Measurements from ENCODE around the gene AZGP1. TPM values are rescaled to one million over a fixed set of nuclear protein-coding genes. Genes with fewer than 3 reads are reported as not detected.
A peak's percentile ranks its signal among the peaks of the same experiment; 100 is the strongest.

The AZGP1 gene
- total and polyA plus RNA-seq, 2 of the 13 experiments (the other 11 are each of a cell fraction or from before 2014, with no cell fraction given), result 93.8 to 229 TPM

GRCh38 chr7:100003711-100004661 lies 28.2 kb upstream of the AZGP1 start (continued):
- TF ChIP-seq ZSCAN12 (CRISPR knock-in tag; IDR thresholded peaks at IDR 0.05), result no peak
- TF ChIP-seq CREB3 (CRISPR knock-in tag; IDR thresholded peaks at IDR 0.05), result no peak
- TF ChIP-seq ZNF34 (CRISPR knock-in tag; IDR thresholded peaks at IDR 0.05; ENCODE audit: borderline replicate concordance), result peak; percentile 80; the same call in 1 of the 2 replicates
- no peak for TF ChIP-seq ZBTB21 (CRISPR knock-in tag; IDR thresholded peaks at IDR 0.05)
- TF ChIP-seq ZNF513 (CRISPR knock-in tag; conservative IDR thresholded peaks at IDR 0.05), result no peak
- TF ChIP-seq THAP7 (CRISPR knock-in tag; IDR thresholded peaks at IDR 0.05), result 0 out of 2 replicates have a peak, but pooled peaks have one; percentile 63
- no peak for TF ChIP-seq ZSCAN22 (CRISPR knock-in tag; IDR thresholded peaks at IDR 0.05)
- TF ChIP-seq CTCF (CRISPR knock-in tag; IDR thresholded peaks at IDR 0.05), result peak; percentile 35; the same call in 1 of the 2 replicates
- TF ChIP-seq BCL6 (CRISPR knock-in tag; IDR thresholded peaks at IDR 0.05), result peak; percentile 94
- TF ChIP-seq DNMT1 (CRISPR knock-in tag; IDR thresholded peaks at IDR 0.05), result no peak
- peak; percentile 98 for TF ChIP-seq ETV5 (CRISPR knock-in tag; IDR thresholded peaks at IDR 0.05; ENCODE audit: borderline replicate concordance)
- TF ChIP-seq CBX1 (IDR thresholded peaks at IDR 0.05; ENCODE audit: low read depth), result peak; percentile 28
- TF ChIP-seq E2F5 (CRISPR knock-in tag; conservative IDR thresholded peaks at IDR 0.05), result no peak
- TF ChIP-seq TCF7 (IDR thresholded peaks at IDR 0.05; ENCODE audit: low read depth), result peak; percentile 73
- no peak; the same call in 1 of the 2 replicates for TF ChIP-seq ZBTB25 (CRISPR knock-in tag; IDR thresholded peaks at IDR 0.05)
- TF ChIP-seq SNAPC2 (CRISPR knock-in tag; IDR thresholded peaks at IDR 0.05), result peak; percentile 36; the same call in 1 of the 2 replicates
- peak; percentile 81; the same call in 1 of the 2 replicates for TF ChIP-seq ZNF816 (CRISPR knock-in tag; IDR thresholded peaks at IDR 0.05; ENCODE audit: borderline replicate concordance)
- TF ChIP-seq ZNF564 (CRISPR knock-in tag; IDR thresholded peaks at IDR 0.05), result peak; percentile 58; the same call in 1 of the 2 replicates
- TF ChIP-seq GABPA (IDR thresholded peaks at IDR 0.05; ENCODE audit: low read depth, low read length), result no peak
- TF ChIP-seq GABPA (CRISPR knock-in tag; IDR thresholded peaks at IDR 0.05; ENCODE audit: low read depth), result peak; percentile 85
- no peak; the same call in 1 of the 2 replicates for TF ChIP-seq MTERF4 (CRISPR knock-in tag; IDR thresholded peaks at IDR 0.05)

Data from HepG2 (cell line).